K562 (cell line): ENCODE data around the gene BAZ2A. TPM values are rescaled to one million over a fixed set of nuclear protein-coding genes. Genes with fewer than 3 reads are reported as not detected.

Experiments used
- E2F8 ChIP-seq: fragments of 450-650 bp; IDR thresholded peaks from 2 replicates; pipeline ENCODE4 v1.7.1; 2018; ENCODE audit warnings: mild to moderate bottlenecking, low read depth; ENCODE audit not compliant: partially characterized antibody
- FOXK2 ChIP-seq, 2 experiments: fragments of 450-650 bp; IDR thresholded peaks in 1 of 2; conservative IDR thresholded peaks in 1 of 2; 2 replicates each; pipeline ENCODE4 v1.6.1; 2016; ENCODE audit warnings: low read depth in 2 of 2, mild to moderate bottlenecking in 1 of 2
- MBD2 ChIP-seq: sonication (generic); IDR thresholded peaks from 2 replicates; pipeline ENCODE4 v1.6.1; 2016; ENCODE audit warnings: low read depth, borderline replicate concordance
- TCFL5 ChIP-seq: fragments of 250-450 bp; sonication (Bioruptor Pico); conservative IDR thresholded peaks from 2 replicates; pipeline ENCODE4 v1.6.1; 2021; ENCODE audit warnings: mild to moderate bottlenecking, moderate library complexity, matching md5 sums
- ZNF280A ChIP-seq: fragments of 450-650 bp; IDR thresholded peaks from 2 replicates; pipeline ENCODE4 v1.6.1; 2018; ENCODE audit warnings: mild to moderate bottlenecking, low read depth; ENCODE audit not compliant: partially characterized antibody
- ZNF354B ChIP-seq: fragments of 250-450 bp; sonication (Bioruptor Pico); IDR thresholded peaks from 2 replicates; pipeline ENCODE4 v1.4.0; 2020
- polyA plus RNA-seq, 8 experiments: library from polyadenylated mRNA; depleted of rRNA in 4 of 8; stranded (reverse) in 5 of 8; unstranded in 3 of 8; fragments of >200 nt; fragmentation: Nextera tagmentation in 2 of 8; fragmentation: Illumina TruSeq in 1 of 8; extraction: Ambion mirVana in 2 of 8; extraction: Trizol in 1 of 8; gene quantifications; 2 replicates each; pipeline versions ENCODE4 v1.2.1 to v1.2.3, GENCODE V29; 2011 to 2014; ENCODE audit warnings: inconsistent platforms in 1 of 8, missing spikeins in 1 of 8
- total RNA-seq, 7 experiments: library from RNA; depleted of rRNA in 6 of 7; stranded (reverse); fragments of >200 nt in 6 of 7; fragmentation: Illumina TruSeq in 2 of 7; extraction: Trizol in 2 of 7; gene quantifications; 2 replicates each; pipeline versions ENCODE4 v1.2.1 to v1.2.3, GENCODE V29; 2011 to 2021; ENCODE audit warnings: low replicate concordance in 1 of 7

BAZ2A gene
- total and polyA plus RNA-seq, 9 of the 15 experiments (the other 6 are each of a cell fraction or from before 2014, with no cell fraction given): 4.5 to 86.4 (median 26.2) TPM

DNA sequence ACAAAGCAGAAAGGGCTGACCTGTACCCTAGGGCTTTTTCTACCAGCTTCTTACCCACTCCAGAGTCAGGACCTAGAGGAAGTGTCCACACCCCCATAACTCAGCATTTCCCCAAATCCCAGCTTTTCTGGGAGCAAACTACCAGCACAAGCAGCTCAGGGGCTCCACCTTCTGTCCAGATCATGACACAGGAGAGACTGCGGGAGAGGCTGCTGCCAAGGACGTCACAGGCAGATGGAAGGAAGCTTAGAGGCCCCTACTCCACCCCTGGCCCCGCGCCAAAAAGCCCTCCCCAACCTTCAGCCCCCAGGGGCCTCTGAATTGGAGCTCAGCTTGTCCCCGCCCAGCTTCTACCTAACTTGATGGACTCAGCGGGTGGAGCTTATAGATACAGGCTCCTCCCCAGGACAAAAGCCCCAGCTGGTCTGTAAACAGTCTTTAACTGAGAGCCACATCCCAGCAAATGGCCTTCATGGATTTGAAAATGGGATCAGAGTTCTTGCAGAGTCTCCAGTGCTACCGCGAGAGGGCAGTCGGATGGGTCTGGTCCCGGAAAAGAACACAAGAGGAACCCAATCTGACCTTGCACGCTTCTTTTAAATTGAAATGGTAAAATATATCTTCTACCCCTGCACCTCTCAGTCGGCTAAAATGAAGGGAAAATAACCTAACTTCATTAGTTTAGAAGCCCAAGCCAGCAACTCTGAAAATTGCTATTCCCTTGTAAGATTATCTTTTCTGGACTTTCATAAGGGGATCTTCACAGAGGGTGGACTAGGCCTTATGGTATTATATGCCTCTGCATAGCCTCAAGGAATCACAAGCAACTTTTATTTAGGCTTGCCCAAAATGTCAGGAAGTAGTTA, 6.8 kb upstream of the BAZ2A start (continued):
- TF ChIP-seq E2F8 (peak; percentile 83), ZNF354B (CRISPR knock-in tag) (peak; percentile 8; the same call in 1 of the 2 replicates), FOXK2 (conservative IDR thresholded peaks at IDR 0.05 in 1 of 2, IDR thresholded peaks at IDR 0.05 in 1 of 2; ENCODE audit: low read depth in 2 of 2) (peak; percentile 91 to 93), ZNF280A (no peak), MBD2 (no peak; the same call in 1 of the 2 replicates), TCFL5 (0 out of 2 replicates have a peak, but pooled peaks have one; percentile 35)
